ENCODE results near the gene SLC35E3.

DNA sequence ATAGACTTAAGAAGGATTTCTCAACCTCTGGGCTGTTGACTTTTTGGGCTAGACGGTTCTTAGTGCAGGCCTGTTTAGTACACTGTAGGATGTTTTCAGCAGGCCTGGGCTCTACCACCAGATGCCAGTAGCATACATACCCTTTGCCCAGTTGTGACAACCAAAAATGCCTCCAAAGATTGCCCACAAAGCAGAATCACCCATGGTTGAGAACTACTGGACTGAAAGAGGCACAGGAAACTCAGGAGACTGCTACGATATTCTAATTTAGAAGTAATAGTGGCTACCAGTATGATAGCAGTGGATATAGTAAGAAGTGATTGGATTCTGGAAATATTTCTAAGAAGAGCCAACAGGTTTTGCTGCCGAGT lies 15.5 kb downstream of the SLC35E3 start:
- no peak for TF ChIP-seq POLR2AphosphoS5 (IDR thresholded peaks at IDR 0.05; ENCODE audit: low read depth, low read length)
- no peak for TF ChIP-seq TAF1 (IDR thresholded peaks at IDR 0.05; ENCODE audit: low read depth, low read length)
- TF ChIP-seq POLR2A (IDR thresholded peaks at IDR 0.05; ENCODE audit: low read depth, low read length), result no peak
- no peak for TF ChIP-seq SPI1 (IDR thresholded peaks at IDR 0.05; ENCODE audit: low read depth, low read length)
- no peak for TF ChIP-seq POU2F2 (IDR thresholded peaks at IDR 0.05; ENCODE audit: low read depth, low read length)
- TF ChIP-seq PAX5 (IDR thresholded peaks at IDR 0.05; ENCODE audit: insufficient read depth, low read length, severe bottlenecking), result no peak

Data from GM12891 (cell line).